GM12878 (cell line): ENCODE measurements around the gene TRIM4. TPM values are rescaled to one million over a fixed set of nuclear protein-coding genes. Genes with fewer than 3 reads are reported as not detected.

Experiments
- HSF1 ChIP-seq: fragments of 150-350 bp; IDR thresholded peaks from 2 replicates; pipeline ENCODE4 v1.6.1; 2014; ENCODE audit warnings: mild to moderate bottlenecking, low read depth, low read length
- IKZF1 ChIP-seq: fragments of 450-650 bp; conservative IDR thresholded peaks from 2 replicates; pipeline ENCODE4 v1.6.1; 2017; ENCODE audit warnings: antibody characterized with exemption, mild to moderate bottlenecking
- IKZF2 ChIP-seq, 2 experiments: fragments of 450-650 bp; IDR thresholded peaks; 2 replicates each; pipeline ENCODE4 v1.6.1; 2017; ENCODE audit warnings: mild to moderate bottlenecking in 2 of 2, moderate library complexity in 2 of 2
- IRF4 ChIP-seq: IDR thresholded peaks from 2 replicates; pipeline ENCODE4 v1.6.1; 2011; ENCODE audit warnings: low read depth, low read length
- MYB ChIP-seq: fragments of 150-350 bp; IDR thresholded peaks from 2 replicates; pipeline ENCODE4 v1.6.1; 2014; ENCODE audit warnings: mild to moderate bottlenecking, low read depth, low read length, borderline replicate concordance
- NBN ChIP-seq: fragments of 450-650 bp; IDR thresholded peaks from 2 replicates; pipeline ENCODE4 v1.6.1; 2016
- POLR2AphosphoS2 ChIP-seq: IDR thresholded peaks from 2 replicates; pipeline ENCODE4 v1.6.1; 2011; ENCODE audit warnings: low read depth, mild to moderate bottlenecking, low read length, improper control_type of control experiment, moderate library complexity
- RBBP5 ChIP-seq: fragments of 200-600 bp; sonication (generic); conservative IDR thresholded peaks from 2 replicates; pipeline ENCODE4 v1.6.1; 2016
- SPI1 ChIP-seq: IDR thresholded peaks from 2 replicates; pipeline ENCODE4 v1.6.1; 2011; ENCODE audit warnings: low read depth, mild to moderate bottlenecking, low read length, moderate library complexity, borderline replicate concordance; ENCODE audit not compliant: insufficient read depth
- STAT1 ChIP-seq: fragments of 450-650 bp; conservative IDR thresholded peaks from 2 replicates; pipeline ENCODE4 v1.6.1; 2014; ENCODE audit warnings: antibody characterized with exemption, mild to moderate bottlenecking
- ZBTB40 ChIP-seq: fragments of 450-650 bp; IDR thresholded peaks from 2 replicates; pipeline ENCODE4 v1.6.1; 2016; ENCODE audit warnings: mild to moderate bottlenecking, moderate library complexity, borderline replicate concordance
- ZNF207 ChIP-seq: fragments of 450-650 bp; IDR thresholded peaks from 2 replicates; pipeline ENCODE4 v1.6.1; 2014; ENCODE audit warnings: antibody characterized with exemption, mild to moderate bottlenecking, borderline replicate concordance
- ZSCAN29 ChIP-seq: fragments of 450-650 bp; IDR thresholded peaks from 2 replicates; pipeline ENCODE4 v1.6.1; 2017; ENCODE audit warnings: mild to moderate bottlenecking, moderate library complexity
- ZZZ3 ChIP-seq: IDR thresholded peaks from 2 replicates; pipeline ENCODE4 v1.6.1; 2011; ENCODE audit warnings: low read depth; ENCODE audit not compliant: control insufficient read depth, insufficient read length
- polyA plus RNA-seq, 11 experiments: library from polyadenylated mRNA; depleted of rRNA in 4 of 11; unstranded in 6 of 11; stranded (reverse) in 5 of 11; fragments of >200 nt; fragmentation: Nextera tagmentation in 4 of 11; fragmentation: Illumina TruSeq in 1 of 11; extraction: Ambion mirVana in 4 of 11; extraction: Trizol in 1 of 11; gene quantifications; 1 replicate in 1 of 11; 2 replicates in 10 of 11; pipeline versions ENCODE4 v1.2.1 to v1.2.3, GENCODE V29; 2011 to 2016; ENCODE audit warnings: inconsistent platforms in 2 of 11, missing spikeins in 2 of 11, low read depth in 1 of 11
- total RNA-seq, 4 experiments: library from RNA; depleted of rRNA in 3 of 4; stranded (reverse); fragments of >200 nt in 3 of 4; fragmentation: Illumina TruSeq in 1 of 4; extraction: Trizol in 1 of 4; gene quantifications; 2 replicates each; pipeline versions ENCODE4 v1.2.1 to v1.2.3, GENCODE V29; 2013 to 2021
- TF ChIP-seq, protein P1 (sequence below): fragments of 450-650 bp; formaldehyde crosslinking; IDR thresholded peaks from 2 replicates; pipeline ENCODE4 v1.5.0; 2022; ENCODE audit warnings: mild to moderate bottlenecking, missing genetic modification characterization
- TF ChIP-seq, protein P2 (sequence below): fragments of 450-650 bp; IDR thresholded peaks from 2 replicates; pipeline ENCODE4 v1.6.1; 2017; ENCODE audit warnings: mild to moderate bottlenecking, moderate library complexity

The TRIM4 gene
- total and polyA plus RNA-seq, 10 of the 15 experiments (the other 5 are each of a cell fraction or from before 2014, with no cell fraction given), result 4.8 to 21.8 (median 17.9) TPM

DNA sequence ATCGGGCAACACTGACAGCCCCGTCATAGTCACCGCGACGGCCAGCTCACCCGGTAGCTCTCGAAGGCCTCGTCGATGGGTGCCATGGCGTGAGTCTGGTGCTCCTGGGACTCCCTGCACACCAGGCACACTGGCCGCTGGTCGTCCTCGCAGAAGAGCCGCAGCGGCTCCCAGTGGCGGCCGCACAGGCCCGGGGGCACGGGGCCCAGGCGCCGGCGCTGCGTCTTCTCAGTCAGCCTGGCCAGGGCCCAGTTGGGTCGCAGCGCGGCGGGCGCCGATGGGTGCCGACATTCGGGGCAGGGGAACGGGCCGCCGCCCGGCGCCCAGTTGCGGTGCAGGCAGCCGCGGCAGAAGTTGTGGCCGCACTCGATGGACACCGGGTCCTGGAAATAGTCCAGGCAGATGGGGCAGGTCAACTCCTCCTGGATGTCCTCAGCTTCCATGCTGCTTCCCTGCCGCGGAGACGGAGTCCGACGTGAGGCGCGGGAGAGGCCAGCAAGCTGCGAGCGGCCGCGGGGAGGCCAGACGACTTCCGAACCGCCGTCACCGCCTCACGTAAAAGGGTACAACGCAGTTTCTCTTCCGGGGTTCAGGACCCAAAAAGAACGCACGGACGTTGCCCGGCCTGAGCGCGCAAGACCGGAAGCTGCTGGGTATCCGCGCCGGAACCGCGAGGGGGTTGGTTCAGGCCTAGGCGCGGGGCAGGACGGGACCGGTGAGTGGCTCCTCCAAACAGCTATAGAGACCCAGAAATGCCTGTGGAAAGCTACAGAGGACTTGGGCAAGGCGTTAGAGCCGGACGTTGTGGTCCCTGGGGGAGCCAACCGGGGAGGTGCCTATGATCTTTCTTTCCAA lies at the start of gene TRIM4 (continued):
- peak; percentile 91 for TF ChIP-seq ZBTB40
- no peak for TF ChIP-seq RBBP5
- TF ChIP-seq IKZF1, result peak; percentile 83
- TF ChIP-seq, protein P1, sequence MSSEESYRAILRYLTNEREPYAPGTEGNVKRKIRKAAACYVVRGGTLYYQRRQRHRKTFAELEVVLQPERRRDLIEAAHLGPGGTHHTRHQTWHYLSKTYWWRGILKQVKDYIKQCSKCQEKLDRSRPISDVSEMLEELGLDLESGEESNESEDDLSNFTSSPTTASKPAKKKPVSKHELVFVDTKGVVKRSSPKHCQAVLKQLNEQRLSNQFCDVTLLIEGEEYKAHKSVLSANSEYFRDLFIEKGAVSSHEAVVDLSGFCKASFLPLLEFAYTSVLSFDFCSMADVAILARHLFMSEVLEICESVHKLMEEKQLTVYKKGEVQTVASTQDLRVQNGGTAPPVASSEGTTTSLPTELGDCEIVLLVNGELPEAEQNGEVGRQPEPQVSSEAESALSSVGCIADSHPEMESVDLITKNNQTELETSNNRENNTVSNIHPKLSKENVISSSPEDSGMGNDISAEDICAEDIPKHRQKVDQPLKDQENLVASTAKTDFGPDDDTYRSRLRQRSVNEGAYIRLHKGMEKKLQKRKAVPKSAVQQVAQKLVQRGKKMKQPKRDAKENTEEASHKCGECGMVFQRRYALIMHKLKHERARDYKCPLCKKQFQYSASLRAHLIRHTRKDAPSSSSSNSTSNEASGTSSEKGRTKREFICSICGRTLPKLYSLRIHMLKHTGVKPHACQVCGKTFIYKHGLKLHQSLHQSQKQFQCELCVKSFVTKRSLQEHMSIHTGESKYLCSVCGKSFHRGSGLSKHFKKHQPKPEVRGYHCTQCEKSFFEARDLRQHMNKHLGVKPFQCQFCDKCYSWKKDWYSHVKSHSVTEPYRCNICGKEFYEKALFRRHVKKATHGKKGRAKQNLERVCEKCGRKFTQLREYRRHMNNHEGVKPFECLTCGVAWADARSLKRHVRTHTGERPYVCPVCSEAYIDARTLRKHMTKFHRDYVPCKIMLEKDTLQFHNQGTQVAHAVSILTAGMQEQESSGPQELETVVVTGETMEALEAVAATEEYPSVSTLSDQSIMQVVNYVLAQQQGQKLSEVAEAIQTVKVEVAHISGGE (CRISPR knock-in tag), result peak; percentile 54; the same call in 1 of the 2 replicates
- peak; percentile 55; the same call in 1 of the 2 replicates for TF ChIP-seq NBN
- TF ChIP-seq IRF4, result no peak
- no peak for TF ChIP-seq STAT1
- TF ChIP-seq ZNF207, result no peak
- TF ChIP-seq, protein P2, sequence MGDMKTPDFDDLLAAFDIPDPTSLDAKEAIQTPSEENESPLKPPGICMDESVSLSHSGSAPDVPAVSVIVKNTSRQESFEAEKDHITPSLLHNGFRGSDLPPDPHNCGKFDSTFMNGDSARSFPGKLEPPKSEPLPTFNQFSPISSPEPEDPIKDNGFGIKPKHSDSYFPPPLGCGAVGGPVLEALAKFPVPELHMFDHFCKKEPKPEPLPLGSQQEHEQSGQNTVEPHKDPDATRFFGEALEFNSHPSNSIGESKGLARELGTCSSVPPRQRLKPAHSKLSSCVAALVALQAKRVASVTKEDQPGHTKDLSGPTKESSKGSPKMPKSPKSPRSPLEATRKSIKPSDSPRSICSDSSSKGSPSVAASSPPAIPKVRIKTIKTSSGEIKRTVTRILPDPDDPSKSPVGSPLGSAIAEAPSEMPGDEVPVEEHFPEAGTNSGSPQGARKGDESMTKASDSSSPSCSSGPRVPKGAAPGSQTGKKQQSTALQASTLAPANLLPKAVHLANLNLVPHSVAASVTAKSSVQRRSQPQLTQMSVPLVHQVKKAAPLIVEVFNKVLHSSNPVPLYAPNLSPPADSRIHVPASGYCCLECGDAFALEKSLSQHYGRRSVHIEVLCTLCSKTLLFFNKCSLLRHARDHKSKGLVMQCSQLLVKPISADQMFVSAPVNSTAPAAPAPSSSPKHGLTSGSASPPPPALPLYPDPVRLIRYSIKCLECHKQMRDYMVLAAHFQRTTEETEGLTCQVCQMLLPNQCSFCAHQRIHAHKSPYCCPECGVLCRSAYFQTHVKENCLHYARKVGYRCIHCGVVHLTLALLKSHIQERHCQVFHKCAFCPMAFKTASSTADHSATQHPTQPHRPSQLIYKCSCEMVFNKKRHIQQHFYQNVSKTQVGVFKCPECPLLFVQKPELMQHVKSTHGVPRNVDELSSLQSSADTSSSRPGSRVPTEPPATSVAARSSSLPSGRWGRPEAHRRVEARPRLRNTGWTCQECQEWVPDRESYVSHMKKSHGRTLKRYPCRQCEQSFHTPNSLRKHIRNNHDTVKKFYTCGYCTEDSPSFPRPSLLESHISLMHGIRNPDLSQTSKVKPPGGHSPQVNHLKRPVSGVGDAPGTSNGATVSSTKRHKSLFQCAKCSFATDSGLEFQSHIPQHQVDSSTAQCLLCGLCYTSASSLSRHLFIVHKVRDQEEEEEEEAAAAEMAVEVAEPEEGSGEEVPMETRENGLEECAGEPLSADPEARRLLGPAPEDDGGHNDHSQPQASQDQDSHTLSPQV, result no peak
- TF ChIP-seq POLR2AphosphoS2, result peak; percentile 91; the same call in 1 of the 2 replicates
- no peak for TF ChIP-seq SPI1
- no peak for TF ChIP-seq ZSCAN29
- no peak for TF ChIP-seq ZZZ3
- no peak for TF ChIP-seq HSF1
- TF ChIP-seq IKZF2 (IDR thresholded peaks at IDR 0.05), result no peak
- TF ChIP-seq MYB, result no peak
